SJCRH30 (cell line): ENCODE results near the gene FUT8. TPM values are rescaled to one million over a fixed set of nuclear protein-coding genes. Genes with fewer than 3 reads are reported as not detected.
A peak's percentile ranks its signal among the peaks of the same experiment; 100 is the strongest.

Source experiments
- DNase-seq, 2 experiments: peaks; one replicate each; pipeline ENCODE4 v3.0.0-alpha.2; 2015 to 2020
- H3K27ac ChIP-seq: fragments of 250-450 bp; sonication (Bioruptor Pico); 2 replicates; pipeline ENCODE4 v1.5.1; 2020; ENCODE audit warnings: mild to moderate bottlenecking, moderate library complexity
- H3K27me3 ChIP-seq: fragments of 250-450 bp; sonication (Bioruptor Pico); 2 replicates; pipeline ENCODE4 v1.5.1; 2020; ENCODE audit warnings: mild to moderate bottlenecking, moderate library complexity
- H3K36me3 ChIP-seq: fragments of 250-450 bp; sonication (Bioruptor Pico); 2 replicates; pipeline ENCODE4 v1.5.1; 2020; ENCODE audit warnings: mild to moderate bottlenecking, moderate library complexity
- H3K4me1 ChIP-seq: fragments of 250-450 bp; sonication (Bioruptor Pico); 2 replicates; pipeline ENCODE4 v1.5.1; 2020; ENCODE audit warnings: mild to moderate bottlenecking, moderate library complexity
- H3K4me3 ChIP-seq: fragments of 250-450 bp; sonication (Bioruptor Pico); 2 replicates; pipeline ENCODE4 v1.5.1; 2020; ENCODE audit warnings: mild to moderate bottlenecking, moderate library complexity
- H3K9me3 ChIP-seq: fragments of 250-450 bp; sonication (Bioruptor Pico); replicated peaks from 2 replicates; pipeline ENCODE4 v1.5.1; 2020; ENCODE audit warnings: mild to moderate bottlenecking, moderate library complexity
- total RNA-seq: library from RNA; depleted of rRNA; stranded (reverse); fragments of >200 nt; shearing (Covaris generic); gene quantifications from 2 replicates; pipeline ENCODE4 v1.2.3, GENCODE V29; 2014

FUT8 gene
- total RNA-seq, 1 experiment from 2014 or later = 11.0 TPM

GRCh38 chr14:65564370-65564769 is 151.8 kb downstream of the FUT8 start:
- no peaks in the 10 kb centered on the region for H3K4me1 ChIP-seq
- no peaks in the 10 kb centered on the region for H3K36me3 ChIP-seq
- no peaks in the 10 kb centered on the region for H3K27me3 ChIP-seq
- no peak overlapping the region for H3K4me3 ChIP-seq
- no peak overlapping the region for H3K27ac ChIP-seq
- H3K9me3 ChIP-seq = no peaks in the 10 kb centered on the region
- no peak for DNase-seq

- H3K27ac ChIP-seq = no peak overlapping the region
- H3K9me3 ChIP-seq = no peaks in the 10 kb centered on the region
- H3K36me3 ChIP-seq = no peaks in the 10 kb centered on the region
- no peaks in the 10 kb centered on the region for H3K4me1 ChIP-seq
- DNase-seq = peak in 1 of 2 experiments; percentile 2
- no peaks in the 10 kb centered on the region for H3K27me3 ChIP-seq
- no peak overlapping the region for H3K4me3 ChIP-seq
Measured at GRCh38 chr14:65565948-65566347, 153.4 kb downstream of the FUT8 start.

- Histone ChIP-seq H3K4me3 (no peak overlapping the region), H3K4me1 (no peaks in the 10 kb centered on the region), H3K27ac (no peak overlapping the region), H3K36me3 (no peaks in the 10 kb centered on the region), H3K27me3 (no peaks in the 10 kb centered on the region), H3K9me3 (no peaks in the 10 kb centered on the region)
- DNase-seq = no peak
Measured at GRCh38 chr14:65566820-65567522, 154.4 kb downstream of the FUT8 start.

GRCh38 chr14:65574611-65575010 is 162.1 kb downstream of the FUT8 start:
- Histone ChIP-seq H3K27me3 (no peaks in the 10 kb centered on the region), H3K9me3 (no peaks in the 10 kb centered on the region), H3K27ac (no peak overlapping the region), H3K4me1 (no peaks in the 10 kb centered on the region), H3K36me3 (no peaks in the 10 kb centered on the region), H3K4me3 (no peak overlapping the region)
- DNase-seq = no peak

- H3K4me3 ChIP-seq = no peak overlapping the region
- H3K9me3 ChIP-seq = no peaks in the 10 kb centered on the region
Measured at GRCh38 chr14:65575389-65575788, 162.9 kb downstream of the FUT8 start.

GRCh38 chr14:65580973-65581372 is 168.4 kb downstream of the FUT8 start:
- no peaks in the 10 kb centered on the region for H3K27me3 ChIP-seq
- H3K27ac ChIP-seq = no peak overlapping the region
- H3K4me3 ChIP-seq = no peak overlapping the region

More at GRCh38 chr14:65575389-65575788, 162.9 kb downstream of the FUT8 start:
- no peaks in the 10 kb centered on the region for H3K4me1 ChIP-seq
- no peak overlapping the region for H3K27ac ChIP-seq
- no peaks in the 10 kb centered on the region for H3K27me3 ChIP-seq
- no peak for DNase-seq
- no peaks in the 10 kb centered on the region for H3K36me3 ChIP-seq

GRCh38 chr14:65581378-65581777 is 168.8 kb downstream of the FUT8 start:
- no peaks in the 10 kb centered on the region for H3K27me3 ChIP-seq
- H3K36me3 ChIP-seq = no peaks in the 10 kb centered on the region
- no peak overlapping the region for H3K27ac ChIP-seq
- no peaks in the 10 kb centered on the region for H3K4me1 ChIP-seq
- DNase-seq = no peak
- no peaks in the 10 kb centered on the region for H3K9me3 ChIP-seq
- H3K4me3 ChIP-seq = no peak overlapping the region

More at GRCh38 chr14:65580973-65581372, 168.4 kb downstream of the FUT8 start:
- Histone ChIP-seq H3K9me3 (no peaks in the 10 kb centered on the region), H3K4me1 (no peaks in the 10 kb centered on the region), H3K36me3 (no peaks in the 10 kb centered on the region)
- no peak for DNase-seq

GRCh38 chr14:65581799-65582198 is 169.3 kb downstream of the FUT8 start:
- DNase-seq = no peak
- no peak overlapping the region for H3K27ac ChIP-seq
- H3K36me3 ChIP-seq = no peaks in the 10 kb centered on the region
- H3K27me3 ChIP-seq = no peaks in the 10 kb centered on the region
- no peak overlapping the region for H3K4me3 ChIP-seq
- H3K9me3 ChIP-seq = no peaks in the 10 kb centered on the region
- no peaks in the 10 kb centered on the region for H3K4me1 ChIP-seq

- no peak for DNase-seq
Measured at GRCh38 chr14:65585216-65585615, 172.7 kb downstream of the FUT8 start.

GRCh38 chr14:65588426-65589140 is 176.1 kb downstream of the FUT8 start:
- Histone ChIP-seq H3K4me3 (no peak overlapping the region), H3K27ac (no peak overlapping the region), H3K9me3 (no peaks in the 10 kb centered on the region), H3K27me3 (no peaks in the 10 kb centered on the region), H3K36me3 (no peaks in the 10 kb centered on the region), H3K4me1 (no peaks in the 10 kb centered on the region)
- peak in 1 of 2 experiments; percentile 6 for DNase-seq

More at GRCh38 chr14:65585216-65585615, 172.7 kb downstream of the FUT8 start:
- no peak overlapping the region for H3K27ac ChIP-seq
- H3K4me3 ChIP-seq = no peak overlapping the region
- H3K36me3 ChIP-seq = no peaks in the 10 kb centered on the region
- H3K9me3 ChIP-seq = no peaks in the 10 kb centered on the region
- no peaks in the 10 kb centered on the region for H3K4me1 ChIP-seq
- H3K27me3 ChIP-seq = no peaks in the 10 kb centered on the region

GRCh38 chr14:65594153-65594881 is 181.8 kb downstream of the FUT8 start:
- H3K27ac ChIP-seq = no peak overlapping the region
- DNase-seq = peak; percentile 0 to 1
- no peaks in the 10 kb centered on the region for H3K27me3 ChIP-seq
- H3K4me3 ChIP-seq = no peak overlapping the region
- no peaks in the 10 kb centered on the region for H3K36me3 ChIP-seq
- H3K9me3 ChIP-seq = no peaks in the 10 kb centered on the region
- H3K4me1 ChIP-seq = no peaks in the 10 kb centered on the region

- Histone ChIP-seq H3K4me1 (no peaks in the 10 kb centered on the region), H3K36me3 (no peaks in the 10 kb centered on the region), H3K9me3 (no peaks in the 10 kb centered on the region), H3K4me3 (no peak overlapping the region), H3K27me3 (no peaks in the 10 kb centered on the region), H3K27ac (no peak overlapping the region)
- no peak for DNase-seq
Measured at GRCh38 chr14:65594882-65595237, 182.3 kb downstream of the FUT8 start.

GRCh38 chr14:65599375-65599774 is 186.8 kb downstream of the FUT8 start:
- H3K9me3 ChIP-seq = no peaks in the 10 kb centered on the region
- no peak overlapping the region for H3K27ac ChIP-seq
- DNase-seq = no peak
- no peak overlapping the region for H3K4me3 ChIP-seq
- H3K27me3 ChIP-seq = no peaks in the 10 kb centered on the region
- no peaks in the 10 kb centered on the region for H3K36me3 ChIP-seq
- no peaks in the 10 kb centered on the region for H3K4me1 ChIP-seq

GRCh38 chr14:65600742-65601141 is 188.2 kb downstream of the FUT8 start:
- no peaks in the 10 kb centered on the region for H3K27me3 ChIP-seq
- no peak overlapping the region for H3K4me3 ChIP-seq
- H3K27ac ChIP-seq = no peak overlapping the region
- DNase-seq = no peak
- no peaks in the 10 kb centered on the region for H3K9me3 ChIP-seq
- no peaks in the 10 kb centered on the region for H3K36me3 ChIP-seq
- no peaks in the 10 kb centered on the region for H3K4me1 ChIP-seq

GRCh38 chr14:65604535-65604934 is 192.0 kb downstream of the FUT8 start:
- Histone ChIP-seq H3K4me1 (no peaks in the 10 kb centered on the region), H3K27ac (no peak overlapping the region), H3K36me3 (no peaks in the 10 kb centered on the region), H3K9me3 (no peaks in the 10 kb centered on the region), H3K27me3 (no peaks in the 10 kb centered on the region), H3K4me3 (no peak overlapping the region)
- no peak for DNase-seq
